H1 (cell line): ENCODE data around the gene GSX1. TPM values are rescaled to one million over a fixed set of nuclear protein-coding genes. Genes with fewer than 3 reads are reported as not detected.

ENCODE experiments used
- CTCF ChIA-PET: fragments of 300-600 bp; sonication (Branson Sonifier 250); formaldehyde crosslinking; loops from one replicate; lab custom pipeline; 2021; ENCODE audit not compliant: partially characterized antibody; lab: Charles Lee
- POLR2A ChIA-PET: fragments of 300-600 bp; sonication (Branson Sonifier 250); formaldehyde crosslinking; loops from one replicate; lab custom pipeline; 2021; ENCODE audit warnings: inconsistent platforms; ENCODE audit not compliant: partially characterized antibody; lab: Charles Lee
- DNase-seq, 2 experiments: peaks; one replicate each; pipeline versions ENCODE4 v3.0.0 to v3.0.0-alpha.2; 2010 to 2022; ENCODE audit warnings: low spot score in 2 of 2, low read depth in 1 of 2, mixed read lengths in 1 of 2
- FAIRE-seq: peaks from 2 replicates; lab custom pipeline; 2011; peaks lifted over from hg19 to GRCh38; lab: Jason Lieb, UNC
- H2AFZ ChIP-seq: 2 replicates; pipeline ENCODE4 v1.8.1; 2012; ENCODE audit warnings: low read length, inconsistent platforms
- H2AK5ac ChIP-seq: 2 replicates; pipeline ENCODE4 v1.6.1; 2013; ENCODE audit warnings: low read depth, low read length
- H2BK120ac ChIP-seq: replicated peaks from 2 replicates; pipeline ENCODE3; 2013; ENCODE audit warnings: low read depth, low read length, inconsistent platforms
- H2BK12ac ChIP-seq: 2 replicates; pipeline ENCODE4 v1.6.1; 2013; ENCODE audit warnings: low read depth, low read length
- H2BK15ac ChIP-seq: 2 replicates; pipeline ENCODE4 v1.6.1; 2013; ENCODE audit warnings: low read length
- H2BK20ac ChIP-seq: 2 replicates; pipeline ENCODE4 v1.6.1; 2013; ENCODE audit warnings: low read length
- H2BK5ac ChIP-seq: 2 replicates; pipeline ENCODE4 v1.6.1; 2013; ENCODE audit warnings: low read depth, low read length
- H3K14ac ChIP-seq: 2 replicates; pipeline ENCODE4 v1.6.1; 2013; ENCODE audit warnings: inconsistent platforms; ENCODE audit not compliant: insufficient read length
- H3K18ac ChIP-seq: 2 replicates; pipeline ENCODE4 v1.6.1; 2013; ENCODE audit warnings: low read length; ENCODE audit errors: extremely low read depth
- H3K23ac ChIP-seq: 2 replicates; pipeline ENCODE4 v1.6.1; 2013; ENCODE audit warnings: inconsistent platforms; ENCODE audit not compliant: insufficient read length
- H3K23me2 ChIP-seq: 2 replicates; pipeline ENCODE4 v1.6.1; 2013; ENCODE audit warnings: low read depth, low read length
- H3K27ac ChIP-seq: 2 replicates; pipeline ENCODE4 v1.6.1; 2011; ENCODE audit warnings: low read depth, low read length, inconsistent platforms
- H3K27me3 ChIP-seq, 4 experiments: replicated peaks in 1 of 4; 1 replicate in 1 of 4; 2 replicates in 3 of 4; pipeline versions ENCODE4 v1.6.1 to v1.8.1; 2011 to 2013; ENCODE audit warnings: low read length in 3 of 4, mild to moderate bottlenecking in 3 of 4, inconsistent platforms in 2 of 4, mixed read lengths in 2 of 4, moderate library complexity in 1 of 4; ENCODE audit not compliant: control insufficient read depth in 3 of 4, insufficient read depth in 3 of 4; ENCODE audit errors: extremely low read depth in 1 of 4
- H3K36me3 ChIP-seq, 4 experiments: 2 replicates each; pipeline versions ENCODE4 v1.6.1 to v1.8.1; 2011 to 2013; ENCODE audit warnings: mild to moderate bottlenecking in 4 of 4, low read length in 3 of 4, moderate library complexity in 2 of 4, control low read depth in 1 of 4, inconsistent platforms in 1 of 4; ENCODE audit not compliant: insufficient read depth in 4 of 4, control insufficient read depth in 2 of 4
- H3K4ac ChIP-seq: replicated peaks from 2 replicates; pipeline ENCODE3; 2013; ENCODE audit warnings: low read length, low read depth, mixed read lengths, inconsistent platforms; ENCODE audit not compliant: insufficient read length
- H3K4me1 ChIP-seq, 4 experiments: replicated peaks in 1 of 4; 1 replicate in 1 of 4; 2 replicates in 3 of 4; pipeline versions ENCODE4 v1.6.1 to v1.8.1; 2011 to 2013; ENCODE audit warnings: low read length in 3 of 4, inconsistent platforms in 2 of 4, mixed read lengths in 1 of 4; ENCODE audit not compliant: insufficient read depth in 4 of 4, control insufficient read depth in 3 of 4
- H3K4me2 ChIP-seq, 2 experiments: 2 replicates each; pipeline versions ENCODE4 v1.6.1 to v1.8.1; 2011 to 2013; ENCODE audit warnings: low read depth in 2 of 2, low read length in 2 of 2, control low read depth in 1 of 2, inconsistent platforms in 1 of 2, mild to moderate bottlenecking in 1 of 2; ENCODE audit not compliant: insufficient read depth in 1 of 2
- H3K4me3 ChIP-seq, 4 experiments: fragments of 200-600, 300-600 bp in 1 of 4; sonication (generic), shearing (Covaris generic), sonication (Bioruptor Twin) in 1 of 4; 2 replicates each; pipeline versions ENCODE4 v1.5.1 to v1.8.1; 2011 to 2016; ENCODE audit warnings: low read length in 4 of 4, low read depth in 3 of 4, control low read depth in 2 of 4, inconsistent platforms in 2 of 4, mild to moderate bottlenecking in 2 of 4, mixed read lengths in 1 of 4, moderate library complexity in 1 of 4; ENCODE audit not compliant: insufficient read depth in 2 of 4; ENCODE audit errors: extremely low read depth in 1 of 4
- H3K56ac ChIP-seq: replicated peaks from 2 replicates; pipeline ENCODE3; 2013; ENCODE audit warnings: low read depth, mild to moderate bottlenecking, mixed read lengths, low read length, inconsistent platforms; ENCODE audit not compliant: insufficient read length
- H3K79me1 ChIP-seq: 2 replicates; pipeline ENCODE4 v1.6.1; 2013; ENCODE audit warnings: low read depth, low read length, control low read depth
- H3K79me2 ChIP-seq, 2 experiments: 2 replicates each; pipeline versions ENCODE4 v1.6.1 to v1.8.1; 2012 to 2013; ENCODE audit warnings: low read length in 2 of 2, mild to moderate bottlenecking in 2 of 2, inconsistent platforms in 1 of 2; ENCODE audit not compliant: insufficient read depth in 2 of 2, control insufficient read depth in 1 of 2
- H3K9ac ChIP-seq, 4 experiments: replicated peaks in 1 of 4; 1 replicate in 1 of 4; 2 replicates in 3 of 4; pipeline versions ENCODE4 v1.6.1 to v1.8.1; 2011 to 2013; ENCODE audit warnings: low read depth in 3 of 4, low read length in 3 of 4, control low read depth in 2 of 4, mild to moderate bottlenecking in 2 of 4, moderate library complexity in 2 of 4, inconsistent platforms in 1 of 4; ENCODE audit errors: extremely low read depth in 1 of 4
- H3K9me3 ChIP-seq, 2 experiments: 2 replicates each; pipeline versions ENCODE4 v1.6.1 to v1.8.1; 2012 to 2013; ENCODE audit warnings: mild to moderate bottlenecking in 2 of 2, moderate library complexity in 2 of 2, control low read depth in 1 of 2, inconsistent platforms in 1 of 2, low read depth in 1 of 2, low read length in 1 of 2, mixed read lengths in 1 of 2; ENCODE audit not compliant: insufficient read depth in 2 of 2
- H4K20me1 ChIP-seq, 2 experiments: replicated peaks in 1 of 2; 2 replicates each; pipeline versions ENCODE3 to v1.8.1; 2011 to 2013; ENCODE audit warnings: inconsistent platforms in 2 of 2, low read length in 2 of 2, mild to moderate bottlenecking in 1 of 2; ENCODE audit not compliant: insufficient read depth in 2 of 2, control insufficient read depth in 1 of 2
- H4K5ac ChIP-seq: 2 replicates; pipeline ENCODE4 v1.6.1; 2013; ENCODE audit warnings: low read length, low read depth, mixed read lengths, inconsistent platforms; ENCODE audit not compliant: insufficient read length
- H4K8ac ChIP-seq: 2 replicates; pipeline ENCODE4 v1.8.0; 2013; ENCODE audit warnings: mild to moderate bottlenecking, moderate library complexity, low read length, inconsistent platforms; ENCODE audit not compliant: insufficient read depth; ENCODE audit errors: extremely low read depth
- H4K91ac ChIP-seq: replicated peaks from 2 replicates; pipeline ENCODE3; 2013; ENCODE audit warnings: low read length, mixed read lengths, inconsistent platforms; ENCODE audit not compliant: insufficient read length
- BRCA1 ChIP-seq: IDR thresholded peaks from 2 replicates; pipeline ENCODE4 v1.6.1; 2012; ENCODE audit warnings: low read depth, low read length, improper control_type of control experiment
- GTF2F1 ChIP-seq: IDR thresholded peaks from 2 replicates; pipeline ENCODE4 v1.6.1; 2012; ENCODE audit warnings: low read depth, low read length, improper control_type of control experiment, borderline replicate concordance
- WGBS, 2 experiments: shearing (Covaris generic) in 1 of 2; methylation state at CpG; one replicate each; pipeline versions ENCODE4 v1.1.6 to v1.1.7; 2013 to 2015; ENCODE audit warnings: low lambda C conversion rate in 2 of 2, mixed read lengths in 2 of 2, inconsistent platforms in 1 of 2, low coverage in 1 of 2, missing lambda C conversion rate in 1 of 2; ENCODE audit not compliant: insufficient replicate concordance in 2 of 2, insufficient coverage in 1 of 2, insufficient read length in 1 of 2; ENCODE audit errors: extremely low coverage in 1 of 2, missing lambda C conversion rate in 1 of 2; 5-methylcytosine and 5-hydroxymethylcytosine counted together
- polyA plus RNA-seq, 7 experiments: library from polyadenylated mRNA; depleted of rRNA in 3 of 7; stranded (reverse) in 5 of 7; unstranded in 2 of 7; fragments of >200 nt in 5 of 7; fragments of 200-250 nt in 2 of 7; gene quantifications; 1 replicate in 5 of 7; 2 replicates in 1 of 7; 4 replicates in 1 of 7; pipeline versions ENCODE4 v1.2.1 to v1.2.3, GENCODE V29; 2011 to 2013; ENCODE audit warnings: missing spikeins in 2 of 7, mixed read lengths in 2 of 7
- total RNA-seq: library from RNA; stranded (reverse); fragmentation: NEBNext Ultra II Directional; extraction: Animal tissue kit (Norgen Biotek cat#: 25700); gene quantifications from 2 replicates; pipeline ENCODE4 v1.2.1, GENCODE V29; 2021
- TF ChIP-seq, protein P1 (sequence below): IDR thresholded peaks from 2 replicates; pipeline ENCODE4 v1.6.1; 2012; ENCODE audit warnings: inconsistent platforms

GSX1 gene
- total and polyA plus RNA-seq, 2 of the 8 experiments (the other 6 are each of a cell fraction or from before 2014, with no cell fraction given), result not detected

DNA sequence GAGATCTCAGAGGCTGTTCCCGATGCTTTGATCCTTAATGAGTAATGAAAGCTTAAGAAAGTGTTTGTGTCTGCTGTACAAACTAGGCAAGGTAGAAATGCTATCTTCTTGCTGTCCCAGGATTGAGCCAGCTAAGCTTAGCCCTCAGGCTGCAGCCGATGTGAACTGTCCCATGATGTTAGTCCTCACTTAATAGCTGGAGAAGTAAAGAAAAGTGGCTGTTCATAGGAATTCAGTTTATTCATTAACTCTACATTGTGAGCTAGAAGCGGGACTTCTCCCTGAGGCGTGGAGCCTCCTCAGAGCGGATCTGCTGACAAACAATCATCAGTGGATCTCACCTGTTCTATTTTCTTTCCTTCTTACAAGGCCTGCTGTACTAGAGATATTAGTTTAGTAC lies 10.1 kb upstream of the GSX1 start:
- ChIA-PET POLR2A (interaction anchor here (0.9 kb wide), 1 partner anchor 161 kb away, joined by 3 read pairs; no protein-coding TSS in a partner anchor), CTCF (interaction anchor here (0.5 to 14.1 kb wide), 9 partner anchors 9 to 213 kb away, joined by 3 to 154 read pairs (median 6); partner anchors contain the start of gene GSX1)
- no peak overlapping the region for H4K8ac ChIP-seq
- H3K56ac ChIP-seq, result no peak overlapping the region
- no peak overlapping the region for H2BK120ac ChIP-seq
- no peak overlapping the region for H4K91ac ChIP-seq
- H3K4me1 ChIP-seq, result peaks cover 0 to 7% (median 1%) of the 10 kb centered on the region in 4 experiments; a peak in 5 of 7 replicates
- FAIRE-seq (no peak), DNase-seq (no peak)
- peak overlapping the region; percentile 88; the same call in 1 of the 2 replicates for H2BK20ac ChIP-seq
- H3K18ac ChIP-seq, result no peak overlapping the region
- H2BK15ac ChIP-seq, result no peak overlapping the region
- H3K27me3 ChIP-seq, result peaks cover 4 to 15% (median 7%) of the 10 kb centered on the region in 4 experiments; a peak in 5 of 7 replicates
- no peaks in the 10 kb centered on the region for H3K9me3 ChIP-seq
- H3K4me2 ChIP-seq, result no peak overlapping the region
- WGBS, 2 experiments, result 84% methylated on average over 5 of the region's 5 CpGs; no CpG with 5 or more reads in 1 of the 2 experiments
- no peak overlapping the region for H3K9ac ChIP-seq
- H3K14ac ChIP-seq, result no peak overlapping the region
- H3K23me2 ChIP-seq, result no peaks in the 10 kb centered on the region
- no peak overlapping the region for H4K5ac ChIP-seq
- H3K4me3 ChIP-seq, result no peak overlapping the region
- no peak overlapping the region for H2BK5ac ChIP-seq
- no peaks in the 10 kb centered on the region for H3K79me2 ChIP-seq
- H2AK5ac ChIP-seq, result no peak overlapping the region
- H3K4ac ChIP-seq, result no peak overlapping the region
- no peak overlapping the region for H3K27ac ChIP-seq
- H2BK12ac ChIP-seq, result no peak overlapping the region
- peaks cover 0 to 2% of the 10 kb centered on the region in 2 experiments for H4K20me1 ChIP-seq
- no peak for TF ChIP-seq GTF2F1
- TF ChIP-seq, protein P1, sequence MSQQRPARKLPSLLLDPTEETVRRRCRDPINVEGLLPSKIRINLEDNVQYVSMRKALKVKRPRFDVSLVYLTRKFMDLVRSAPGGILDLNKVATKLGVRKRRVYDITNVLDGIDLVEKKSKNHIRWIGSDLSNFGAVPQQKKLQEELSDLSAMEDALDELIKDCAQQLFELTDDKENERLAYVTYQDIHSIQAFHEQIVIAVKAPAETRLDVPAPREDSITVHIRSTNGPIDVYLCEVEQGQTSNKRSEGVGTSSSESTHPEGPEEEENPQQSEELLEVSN, result no peak
- TF ChIP-seq BRCA1, result no peak
- H2AFZ ChIP-seq, result no peak overlapping the region
- no peaks in the 10 kb centered on the region for H3K79me1 ChIP-seq
- no peaks in the 10 kb centered on the region for H3K36me3 ChIP-seq
- no peak overlapping the region for H3K23ac ChIP-seq
